IPS-20b (cell line): ENCODE data around the gene ETV6.

Experiments
- H3K27ac ChIP-seq: one replicate; pipeline ENCODE4 v1.5.1; 2013; ENCODE audit warnings: low read length
- H3K27me3 ChIP-seq: 2 replicates; pipeline ENCODE4 v1.6.1; 2013; ENCODE audit warnings: mild to moderate bottlenecking, low read length, inconsistent platforms; ENCODE audit not compliant: insufficient read depth
- H3K36me3 ChIP-seq: 2 replicates; pipeline ENCODE4 v1.6.1; 2013; ENCODE audit warnings: low read depth, mild to moderate bottlenecking, inconsistent platforms, low read length, moderate library complexity; ENCODE audit not compliant: insufficient read depth
- H3K4me1 ChIP-seq: 2 replicates; pipeline ENCODE4 v1.6.1; 2013; ENCODE audit warnings: mild to moderate bottlenecking, control low read depth, inconsistent platforms, low read length, moderate library complexity; ENCODE audit not compliant: insufficient read depth
- H3K4me3 ChIP-seq: 2 replicates; pipeline ENCODE4 v1.5.1; 2013; ENCODE audit warnings: mild to moderate bottlenecking, low read length, inconsistent platforms
- H3K9ac ChIP-seq: 2 replicates; pipeline ENCODE4 v1.6.1; 2013; ENCODE audit warnings: low read depth, mild to moderate bottlenecking, inconsistent platforms, low read length, moderate library complexity
- H3K9me3 ChIP-seq: 2 replicates; pipeline ENCODE4 v1.6.1; 2013; ENCODE audit warnings: mild to moderate bottlenecking, low read depth, low read length, inconsistent platforms; ENCODE audit not compliant: insufficient read depth

The ETV6 gene

GRCh38 chr12:11855983-11856374, 206.5 kb downstream of the ETV6 start:
- Histone ChIP-seq H3K4me1 (peaks cover 17% of the 10 kb centered on the region), H3K9ac (peak overlapping the region; percentile 74; the same call in 1 of the 2 replicates), H3K4me3 (peak overlapping the region; percentile 25; the same call in 1 of the 2 replicates), H3K27ac (peak overlapping the region; percentile 92), H3K27me3 (no peaks in the 10 kb centered on the region), H3K36me3 (no peaks in the 10 kb centered on the region), H3K9me3 (no peaks in the 10 kb centered on the region)

- Histone ChIP-seq H3K9ac (no peak overlapping the region), H3K9me3 (no peaks in the 10 kb centered on the region), H3K4me3 (no peak overlapping the region), H3K36me3 (no peaks in the 10 kb centered on the region), H3K27me3 (no peaks in the 10 kb centered on the region), H3K27ac (peak overlapping the region; percentile 92), H3K4me1 (peaks cover 21% of the 10 kb centered on the region)
These were observed 207.5 kb downstream of the ETV6 start for GRCh38 chr12:11856971-11857370.

- no peaks in the 10 kb centered on the region for H3K9me3 ChIP-seq
- no peak overlapping the region for H3K9ac ChIP-seq
- H3K36me3 ChIP-seq = no peaks in the 10 kb centered on the region
- H3K27me3 ChIP-seq = no peaks in the 10 kb centered on the region
- no peak overlapping the region for H3K4me3 ChIP-seq
- no peak overlapping the region for H3K27ac ChIP-seq
- peaks cover 28% of the 10 kb centered on the region for H3K4me1 ChIP-seq
These were observed 210.4 kb downstream of the ETV6 start for GRCh38 chr12:11859705-11860425.

- peaks cover 18% of the 10 kb centered on the region for H3K4me1 ChIP-seq
- no peak overlapping the region for H3K4me3 ChIP-seq
- H3K9ac ChIP-seq = no peak overlapping the region
- H3K27ac ChIP-seq = no peak overlapping the region
- H3K27me3 ChIP-seq = no peaks in the 10 kb centered on the region
- peaks cover 7% of the 10 kb centered on the region; the same call in 1 of the 2 replicates for H3K9me3 ChIP-seq
- H3K36me3 ChIP-seq = no peaks in the 10 kb centered on the region
These were observed 211.8 kb downstream of the ETV6 start for GRCh38 chr12:11861155-11861863.

GRCh38 chr12:11861864-11862600, 212.6 kb downstream of the ETV6 start:
- Histone ChIP-seq H3K9me3 (peaks cover 10% of the 10 kb centered on the region), H3K27ac (no peak overlapping the region), H3K36me3 (no peaks in the 10 kb centered on the region), H3K27me3 (no peaks in the 10 kb centered on the region), H3K4me3 (no peak overlapping the region), H3K9ac (no peak overlapping the region), H3K4me1 (peaks cover 13% of the 10 kb centered on the region; the same call in 1 of the 2 replicates)

- H3K9me3 ChIP-seq = peaks cover 10% of the 10 kb centered on the region
- no peaks in the 10 kb centered on the region for H3K27me3 ChIP-seq
- no peak overlapping the region for H3K27ac ChIP-seq
- peaks cover 13% of the 10 kb centered on the region; the same call in 1 of the 2 replicates for H3K4me1 ChIP-seq
- H3K36me3 ChIP-seq = no peaks in the 10 kb centered on the region
- no peak overlapping the region for H3K9ac ChIP-seq
- no peak overlapping the region for H3K4me3 ChIP-seq
These were observed 213.3 kb downstream of the ETV6 start for GRCh38 chr12:11862798-11863197.

GRCh38 chr12:11863478-11863906, 214.0 kb downstream of the ETV6 start:
- no peak overlapping the region for H3K4me3 ChIP-seq
- peaks cover 13% of the 10 kb centered on the region; the same call in 1 of the 2 replicates for H3K4me1 ChIP-seq
- no peaks in the 10 kb centered on the region for H3K27me3 ChIP-seq
- H3K9me3 ChIP-seq = peaks cover 10% of the 10 kb centered on the region
- H3K9ac ChIP-seq = no peak overlapping the region
- H3K27ac ChIP-seq = no peak overlapping the region
- H3K36me3 ChIP-seq = no peaks in the 10 kb centered on the region

GRCh38 chr12:11863988-11864387, 214.5 kb downstream of the ETV6 start:
- Histone ChIP-seq H3K27ac (no peak overlapping the region), H3K9ac (no peak overlapping the region), H3K9me3 (peaks cover 10% of the 10 kb centered on the region), H3K4me3 (no peak overlapping the region), H3K4me1 (peaks cover 13% of the 10 kb centered on the region; the same call in 1 of the 2 replicates), H3K27me3 (no peaks in the 10 kb centered on the region), H3K36me3 (no peaks in the 10 kb centered on the region)

- H3K4me3 ChIP-seq = no peak overlapping the region
- H3K36me3 ChIP-seq = peaks cover 10% of the 10 kb centered on the region; the same call in 1 of the 2 replicates
These were observed 216.3 kb downstream of the ETV6 start for GRCh38 chr12:11865824-11866223.

GRCh38 chr12:11868027-11868426, 218.6 kb downstream of the ETV6 start:
- Histone ChIP-seq H3K27ac (no peak overlapping the region), H3K4me3 (no peak overlapping the region), H3K36me3 (peaks cover 10% of the 10 kb centered on the region; the same call in 1 of the 2 replicates), H3K9ac (no peak overlapping the region), H3K4me1 (peaks cover 6% of the 10 kb centered on the region; the same call in 1 of the 2 replicates), H3K9me3 (peaks cover 10% of the 10 kb centered on the region), H3K27me3 (no peaks in the 10 kb centered on the region)

More at GRCh38 chr12:11865824-11866223, 216.3 kb downstream of the ETV6 start:
- Histone ChIP-seq H3K4me1 (peaks cover 13% of the 10 kb centered on the region; the same call in 1 of the 2 replicates), H3K9me3 (peaks cover 10% of the 10 kb centered on the region), H3K27ac (no peak overlapping the region), H3K27me3 (no peaks in the 10 kb centered on the region), H3K9ac (no peak overlapping the region)

- H3K9me3 ChIP-seq = peaks cover 10% of the 10 kb centered on the region
- H3K4me3 ChIP-seq = no peak overlapping the region
- peaks cover 10% of the 10 kb centered on the region; the same call in 1 of the 2 replicates for H3K36me3 ChIP-seq
- no peak overlapping the region for H3K27ac ChIP-seq
- H3K4me1 ChIP-seq = no peaks in the 10 kb centered on the region
- no peak overlapping the region for H3K9ac ChIP-seq
- no peaks in the 10 kb centered on the region for H3K27me3 ChIP-seq
These were observed 219.9 kb downstream of the ETV6 start for GRCh38 chr12:11869406-11869805.
